Aorta (tissue), 5 donors: ENCODE data around the gene UGT1A7. TPM values are rescaled to one million over a fixed set of nuclear protein-coding genes. Genes with fewer than 3 reads are reported as not detected.
A peak's percentile ranks its signal among the peaks of the same experiment; 100 is the strongest.

ENCODE experiments used
- ATAC-seq: fragments of 200-7000 bp; cut with Tn5 transposase; one replicate; pipeline ENCODE4 v1.9.1; 2022; ENCODE audit warnings: moderate library complexity; ENCODE audit not compliant: low FRiP score
- DNase-seq, 2 donors: peaks; one replicate each; pipeline ENCODE4 v3.0.0-alpha.2; 2020
- H3K27ac ChIP-seq, 2 donors: one replicate each; pipeline ENCODE4 v1.5.1; 2013; ENCODE audit warnings: low read length in 2 of 2, mild to moderate bottlenecking in 2 of 2, moderate library complexity in 2 of 2, control low read depth in 1 of 2, inconsistent platforms in 1 of 2, low read depth in 1 of 2
- H3K27me3 ChIP-seq, 2 donors: one replicate each; pipeline ENCODE4 v1.6.1; 2013; ENCODE audit warnings: control low read depth in 1 of 2, low read length in 1 of 2, mild to moderate bottlenecking in 1 of 2, moderate library complexity in 1 of 2; ENCODE audit not compliant: insufficient read depth in 2 of 2, control insufficient read depth in 1 of 2
- H3K36me3 ChIP-seq, 2 donors: one replicate each; pipeline ENCODE4 v1.6.1; 2013; ENCODE audit warnings: control low read depth in 1 of 2, low read length in 1 of 2, mild to moderate bottlenecking in 1 of 2; ENCODE audit not compliant: insufficient read depth in 2 of 2, control insufficient read depth in 1 of 2
- H3K4me1 ChIP-seq, 2 donors: one replicate each; pipeline ENCODE4 v1.6.1; 2013; ENCODE audit warnings: low read length in 2 of 2, control low read depth in 1 of 2, mild to moderate bottlenecking in 1 of 2, moderate library complexity in 1 of 2; ENCODE audit not compliant: insufficient read depth in 2 of 2, control insufficient read depth in 1 of 2
- H3K4me3 ChIP-seq, 2 donors: one replicate each; pipeline ENCODE4 v1.5.1; 2013; ENCODE audit warnings: low read length in 2 of 2, control low read depth in 1 of 2, mild to moderate bottlenecking in 1 of 2
- H3K9me3 ChIP-seq: one replicate; pipeline ENCODE4 v1.6.1; 2013; ENCODE audit warnings: mild to moderate bottlenecking, low read length; ENCODE audit not compliant: control insufficient read depth
- WGBS, 2 donors: extraction: QIAGEN DNeasy Blood & Tissue Kit; methylation state at CpG; one replicate each; pipeline ENCODE4 v1.1.7; 2013; 5-methylcytosine and 5-hydroxymethylcytosine counted together
- intact Hi-C, 2 donors: fragments of 100-400 bp; cut with DNase I; formaldehyde crosslinking; loops; one replicate each; pipeline versions ENCODE4 v1.14.2 to v1.15.0; 2022
- polyA plus RNA-seq, 2 donors: library from polyadenylated mRNA; stranded (reverse); fragments of 200-250 nt; gene quantifications; one replicate each; pipeline ENCODE4 v1.2.3, GENCODE V29; 2013
- total RNA-seq, 2 donors: library from RNA; stranded (reverse); fragmentation: NEBNext Ultra II Directional; extraction: Animal tissue kit (Norgen Biotek cat#: 25700); gene quantifications; one replicate each; pipeline ENCODE4 v1.2.1, GENCODE V29; 2021
- donor health status: healthy with polysubstance abuse.
- donor health status: Bipolar disorder and iron deficiency.
- donor health status: DM: no; HTN: no; CAD: no.
- donor health status: DM: no; HTN: no; CAD: no.
- donor health status: DM: yes; HTN: yes; CAD: no.

The UGT1A7 gene
- total and polyA plus RNA-seq, 4 donors = 0.05 to 1.8 TPM; not detected in 2

DNA sequence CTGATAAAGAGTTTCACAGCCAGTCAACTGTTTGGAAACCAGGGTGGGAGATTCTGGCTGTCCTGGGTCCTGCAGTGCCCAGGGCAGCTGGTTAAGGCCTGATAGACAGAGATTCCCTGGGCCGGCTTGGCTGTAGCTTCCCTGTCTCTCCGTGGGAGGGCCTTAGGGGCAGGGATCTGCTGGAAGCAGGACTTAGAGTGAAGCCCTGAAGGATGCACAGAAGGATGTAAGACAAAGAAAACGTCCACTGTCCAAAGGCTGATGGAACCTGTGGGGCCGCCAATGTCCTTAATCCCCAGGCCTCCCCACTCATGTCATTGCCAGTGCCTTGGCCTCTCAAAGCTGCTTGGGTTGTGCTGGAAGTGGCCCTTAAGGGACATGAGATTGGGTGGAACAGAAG, 129.4 kb downstream of the UGT1A7 start:
- intact Hi-C loops = no loop called here
- no peak for ATAC-seq
- WGBS, 2 donors = 78 to 84% methylated on average over 4 of the region's 4 CpGs

DNA sequence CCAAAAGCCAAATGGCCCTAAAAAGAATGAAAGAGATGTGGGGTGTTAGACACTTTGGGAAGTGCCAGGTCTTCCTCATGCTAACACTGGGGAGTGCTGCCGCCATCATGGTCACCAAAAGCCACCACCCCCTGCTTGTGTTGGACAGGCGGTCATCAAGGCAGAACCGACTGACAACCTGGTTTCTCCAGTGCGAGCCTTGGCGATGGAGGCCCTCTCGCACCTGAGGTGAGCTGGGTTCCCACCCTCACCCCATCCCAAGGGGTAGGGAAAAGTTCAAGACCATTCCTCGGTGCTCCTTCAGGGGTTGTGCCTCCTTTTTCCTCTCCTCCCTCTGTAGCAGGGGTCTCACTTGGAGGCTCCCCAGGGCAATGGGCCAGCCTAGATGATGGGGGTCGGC, 130.0 kb downstream of the UGT1A7 start:
- peak; percentile 23 to 25 for DNase-seq
- Histone ChIP-seq H3K4me1 (no peaks in the 10 kb centered on the region), H3K4me3 (no peak overlapping the region), H3K27me3 (no peaks in the 10 kb centered on the region), H3K27ac (no peak overlapping the region), H3K36me3 (no peaks in the 10 kb centered on the region), H3K9me3 (no peaks in the 10 kb centered on the region)
- intact Hi-C loops = no loop called here
- ATAC-seq = no peak
- whole genome bisulfite sequencing, 2 donors = 91 to 95% methylated on average over 8 of the region's 8 CpGs

More for the DNA sequence above, 129.4 kb downstream of the UGT1A7 start:
- no peaks in the 10 kb centered on the region for H3K36me3 ChIP-seq
- peak in 1 of 2 donors; percentile 34 for DNase-seq
- no peak overlapping the region for H3K27ac ChIP-seq
- H3K4me1 ChIP-seq = no peaks in the 10 kb centered on the region
- H3K4me3 ChIP-seq = no peak overlapping the region
- no peaks in the 10 kb centered on the region for H3K27me3 ChIP-seq
- no peaks in the 10 kb centered on the region for H3K9me3 ChIP-seq

DNA sequence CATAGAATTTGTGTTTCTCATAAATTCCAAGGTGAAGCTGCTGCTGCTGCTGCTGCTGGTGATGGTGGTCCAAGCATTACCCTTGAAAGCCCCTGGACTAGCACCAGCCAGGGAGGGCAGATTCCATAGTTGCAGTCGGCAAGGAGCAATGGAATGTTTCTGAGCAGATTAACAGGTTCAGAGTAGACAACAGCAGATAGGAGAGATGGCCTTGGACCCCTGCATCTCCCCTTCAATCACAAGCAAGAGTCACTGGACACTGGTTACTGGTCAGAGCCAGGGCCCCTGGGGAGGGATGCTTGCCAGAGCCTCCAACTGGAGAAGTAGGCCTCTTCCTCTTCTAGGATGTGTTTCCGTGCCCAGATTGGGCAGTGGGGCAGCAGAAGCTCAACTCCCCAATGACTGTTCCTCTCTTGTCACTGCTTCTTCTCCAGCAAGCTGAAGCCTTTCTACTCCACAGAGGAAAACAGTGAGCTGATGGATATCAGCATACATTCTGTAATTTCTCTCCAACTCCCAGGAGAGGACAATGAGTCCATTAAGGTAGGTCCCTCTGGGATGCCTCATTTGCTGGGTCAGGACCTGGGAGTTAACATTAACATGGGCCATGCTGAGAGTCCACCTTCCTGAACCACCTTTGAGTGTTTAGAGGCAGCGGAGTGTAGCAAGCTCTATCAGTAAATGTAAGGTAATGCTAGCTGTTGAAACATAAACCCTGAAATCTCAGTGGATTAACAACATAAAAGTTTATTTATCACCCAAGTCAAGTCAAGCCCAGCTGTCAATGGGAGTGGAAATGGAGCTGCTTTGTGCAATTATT, 131.7 kb downstream of the UGT1A7 start:
- 62 to 64% methylated on average over 3 of the region's 3 CpGs for WGBS, 2 donors
- DNase-seq (peak; percentile 9 to 43), ATAC-seq (no peak)
- Histone ChIP-seq H3K27ac (no peak overlapping the region), H3K9me3 (no peaks in the 10 kb centered on the region), H3K4me3 (no peak overlapping the region), H3K36me3 (no peaks in the 10 kb centered on the region), H3K4me1 (no peaks in the 10 kb centered on the region), H3K27me3 (no peaks in the 10 kb centered on the region)
- intact Hi-C loops = no loop called here

DNA sequence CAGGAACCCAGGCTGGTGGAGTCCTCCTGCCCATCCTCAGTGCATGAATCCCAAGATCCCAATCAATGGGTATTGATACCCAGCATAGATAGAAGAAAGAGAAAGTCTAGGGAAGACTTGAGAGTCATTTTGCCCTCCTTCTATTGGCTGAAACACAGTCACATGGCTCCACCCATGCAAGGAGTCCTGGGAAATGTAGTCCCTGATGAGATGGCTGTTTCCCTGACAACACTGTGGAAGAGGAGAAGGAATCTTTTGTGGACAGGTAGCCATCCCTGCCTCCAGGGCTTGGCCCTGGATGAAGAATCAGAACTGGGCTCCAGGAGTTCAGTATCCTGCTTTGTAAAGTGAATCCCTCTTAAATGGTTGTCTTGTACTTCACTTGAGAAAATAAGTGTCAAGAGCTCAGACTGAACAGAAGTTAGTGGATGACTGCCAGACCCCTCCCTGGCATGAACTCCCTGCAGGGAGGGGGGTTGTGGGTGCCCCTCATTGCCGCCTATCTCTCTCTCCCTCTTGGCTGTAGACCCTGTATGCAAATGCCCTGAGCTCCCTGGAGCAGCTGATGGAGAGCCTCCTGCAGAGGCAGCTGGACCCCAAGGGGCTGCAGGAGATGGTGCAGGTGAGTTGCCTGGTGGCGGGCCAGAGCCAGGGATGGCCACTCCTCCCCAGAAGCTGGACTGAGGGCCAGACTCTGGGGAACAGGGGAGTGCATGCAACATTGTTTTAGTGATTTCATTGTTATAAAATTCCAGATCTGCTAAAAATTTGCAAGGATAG, 132.5 kb downstream of the UGT1A7 start:
- Histone ChIP-seq H3K4me1 (no peaks in the 10 kb centered on the region), H3K27ac (no peak overlapping the region), H3K9me3 (no peaks in the 10 kb centered on the region), H3K36me3 (no peaks in the 10 kb centered on the region), H3K27me3 (no peaks in the 10 kb centered on the region), H3K4me3 (no peak overlapping the region)
- peak in 1 of 2 donors; percentile 15 for DNase-seq
- intact Hi-C loops = no loop called here
- WGBS, 2 donors = 52 to 61% methylated on average over 2 of the region's 2 CpGs
- ATAC-seq = no peak

DNA sequence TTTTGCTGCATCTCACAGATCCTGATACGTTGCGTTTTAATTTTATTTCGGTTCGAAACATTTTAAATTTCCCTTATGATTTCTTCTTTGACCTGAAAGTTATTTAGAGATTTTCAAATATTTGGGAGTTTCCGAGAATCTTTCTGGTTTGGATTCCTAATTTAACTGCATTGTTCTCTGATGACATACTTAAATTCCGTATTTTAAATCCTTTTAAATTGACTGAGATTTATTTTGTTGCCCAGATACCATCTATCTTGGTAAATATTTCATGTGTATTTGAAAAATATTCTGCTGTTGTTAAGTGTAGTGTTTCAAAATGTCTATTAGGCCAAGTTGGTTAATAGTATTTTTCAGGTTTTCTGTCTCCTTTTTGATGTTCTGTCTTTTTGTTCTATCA, 134.2 kb downstream of the UGT1A7 start:
- intact Hi-C loops = no loop called here
- Histone ChIP-seq H3K9me3 (no peaks in the 10 kb centered on the region), H3K4me1 (no peaks in the 10 kb centered on the region), H3K36me3 (no peaks in the 10 kb centered on the region), H3K27me3 (no peaks in the 10 kb centered on the region), H3K4me3 (no peak overlapping the region), H3K27ac (no peak overlapping the region)
- no peak for DNase-seq
- 47 to 68% methylated on average over 6 of the region's 6 CpGs for WGBS, 2 donors
- no peak for ATAC-seq

DNA sequence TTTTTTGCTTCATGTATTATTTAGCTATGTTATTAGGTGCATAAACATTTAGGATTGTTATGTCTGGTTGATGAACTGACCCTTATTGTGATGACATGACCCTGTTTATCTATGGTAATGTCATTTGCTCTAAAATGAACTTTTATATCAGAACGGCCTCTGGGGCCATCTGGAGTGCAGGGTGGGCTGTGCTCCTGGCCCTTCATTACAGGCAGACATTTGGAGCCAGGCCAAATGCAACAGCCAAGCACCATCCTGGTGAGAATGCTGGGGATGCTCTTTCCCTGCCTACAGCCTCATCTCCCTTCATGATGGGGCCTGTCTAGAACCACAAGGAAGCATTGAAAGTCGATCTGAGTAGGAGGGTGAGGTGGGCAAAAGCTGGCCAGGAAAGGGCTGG, 134.6 kb downstream of the UGT1A7 start:
- intact Hi-C loops = no loop called here
- DNase-seq (peak in 1 of 2 donors; percentile 26), ATAC-seq (no peak)
- Histone ChIP-seq H3K4me3 (no peak overlapping the region), H3K27me3 (no peaks in the 10 kb centered on the region), H3K36me3 (no peaks in the 10 kb centered on the region), H3K4me1 (no peaks in the 10 kb centered on the region), H3K9me3 (no peaks in the 10 kb centered on the region), H3K27ac (no peak overlapping the region)
- WGBS, 2 donors = 44 to 47% methylated on average over 2 of the region's 2 CpGs

DNA sequence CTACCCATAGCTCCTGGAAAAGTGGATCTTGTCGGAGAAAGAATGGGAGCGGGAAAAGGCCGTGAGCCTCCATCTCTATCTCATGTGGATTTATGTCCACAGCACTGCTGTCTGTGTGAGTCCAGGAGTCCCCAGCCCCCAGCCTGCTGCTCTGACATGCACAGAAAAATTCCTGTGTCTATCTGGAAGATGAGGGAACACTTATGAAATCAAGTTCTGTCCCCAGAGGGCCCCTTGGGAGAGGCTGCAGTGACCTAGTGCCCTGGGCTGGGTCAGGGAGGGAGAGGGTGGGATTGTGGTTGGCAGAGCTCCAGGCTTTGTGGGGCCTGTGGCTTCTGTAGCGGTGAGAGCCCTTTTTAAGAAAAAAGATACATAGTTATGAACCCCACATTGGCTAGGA, 135.1 kb downstream of the UGT1A7 start:
- Histone ChIP-seq H3K4me1 (no peaks in the 10 kb centered on the region), H3K4me3 (no peak overlapping the region), H3K36me3 (no peaks in the 10 kb centered on the region), H3K27ac (no peak overlapping the region), H3K27me3 (no peaks in the 10 kb centered on the region), H3K9me3 (no peaks in the 10 kb centered on the region)
- ATAC-seq (no peak), DNase-seq (peak; percentile 21 to 34)
- WGBS, 2 donors = 80 to 88% methylated on average over 4 of the region's 4 CpGs
- intact Hi-C loops = no loop called here

DNA sequence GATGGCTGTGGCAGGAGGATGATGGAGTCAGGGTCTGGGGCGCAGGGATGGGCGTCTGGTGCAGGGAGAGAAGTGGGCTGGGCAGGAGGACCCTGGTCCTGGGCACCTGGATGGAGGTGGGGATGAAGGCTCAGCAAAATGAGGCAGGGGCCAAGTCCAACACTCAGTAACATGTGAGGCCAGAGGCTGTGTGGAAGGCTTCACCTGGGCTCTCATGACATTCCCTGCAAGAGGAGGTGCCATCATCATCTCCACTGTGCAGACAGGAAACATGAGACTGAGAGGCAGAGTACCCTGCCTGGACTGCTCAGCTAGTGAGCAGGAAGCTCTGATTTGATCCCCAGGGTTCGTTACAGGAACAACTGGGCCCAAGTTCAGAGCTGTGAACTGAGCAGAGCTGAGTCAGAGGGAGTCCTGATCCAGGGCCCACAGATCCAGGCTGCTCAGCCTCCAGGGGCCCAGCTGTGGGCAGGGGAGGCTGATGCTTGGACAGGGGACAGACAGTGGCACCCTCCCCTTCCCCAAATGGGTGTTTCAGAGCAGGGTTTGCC, 135.7 kb downstream of the UGT1A7 start:
- H3K4me1 ChIP-seq = no peaks in the 10 kb centered on the region
- H3K9me3 ChIP-seq = no peaks in the 10 kb centered on the region
- 81 to 90% methylated on average over 3 of the region's 3 CpGs for WGBS, 2 donors
- intact Hi-C loops = no loop called here
- peak; percentile 8 for ATAC-seq
- no peak overlapping the region for H3K4me3 ChIP-seq
- H3K27ac ChIP-seq = no peak overlapping the region
- H3K27me3 ChIP-seq = no peaks in the 10 kb centered on the region
- no peaks in the 10 kb centered on the region for H3K36me3 ChIP-seq
- peak; percentile 19 to 51 for DNase-seq
